CD8-positive, alpha-beta T cell (primary cell): ENCODE measurements around the gene OR8B8. TPM values are rescaled to one million over a fixed set of nuclear protein-coding genes. Genes with fewer than 3 reads are reported as not detected.

Experiments used
- total RNA-seq, 46 experiments: library from RNA in 2 of 46; stranded (reverse) in 2 of 46; gene quantifications; one replicate each; pipeline ENCODE4 v1.2.3 and lab custom pipeline; 2021 to 2026

Gene OR8B8
- total RNA-seq, 2 experiments from 2014 or later = not detected

Other genes starting within 250 kb of the OR8B8 start
- gene OR8G1, start 204.6 kb downstream of the OR8B8 start, total RNA-seq = not detected
- gene OR8G5, start 189.3 kb downstream of the OR8B8 start, total RNA-seq = not detected
- not detected for gene OR8D1, start 131.7 kb downstream of the OR8B8 start, total RNA-seq
- gene OR8D2, start 125.5 kb downstream of the OR8B8 start, total RNA-seq = not detected
- gene OR8B2, start 61.2 kb downstream of the OR8B8 start, total RNA-seq = not detected
- not detected for gene OR8B3, start 46.7 kb downstream of the OR8B8 start, total RNA-seq
- gene OR8B4, start 20.8 kb downstream of the OR8B8 start, total RNA-seq = not detected
- not detected for gene OR8B12, start 98.0 kb upstream of the OR8B8 start, total RNA-seq
- not detected for gene OR8A1, start 124.3 kb upstream of the OR8B8 start, total RNA-seq
- gene PANX3, start 165.7 kb upstream of the OR8B8 start, total RNA-seq = not detected
- gene TBRG1, start 177.2 kb upstream of the OR8B8 start, total RNA-seq = 10 to 100 TPM; 59.2 to 61.0 TPM
- gene SIAE, start 228.0 kb upstream of the OR8B8 start, total RNA-seq = 1 to 10 TPM; 2.4 to 3.2 TPM
- gene SPA17, start 228.2 kb upstream of the OR8B8 start, total RNA-seq = under 1 TPM; 0.22 to 0.68 TPM